Endothelial cell of umbilical vein (primary cell): ENCODE data around the gene SUGP1.

ENCODE experiments used
- EZH2 ChIP-seq: IDR thresholded peaks from 2 replicates; pipeline ENCODE4 v1.6.1; 2012; ENCODE audit warnings: borderline replicate concordance, low read depth, mild to moderate bottlenecking, moderate library complexity, low read length, inconsistent platforms; ENCODE audit not compliant: severe bottlenecking
- JUN ChIP-seq: IDR thresholded peaks from 2 replicates; pipeline ENCODE4 v1.6.1; 2011; ENCODE audit warnings: borderline replicate concordance, low read depth; ENCODE audit not compliant: insufficient read length, insufficient read depth
- POLR2A ChIP-seq: IDR thresholded peaks from 2 replicates; pipeline ENCODE4 v1.6.1; 2012; ENCODE audit warnings: low read depth, mild to moderate bottlenecking, control low read depth, low read length
- POLR2AphosphoS5 ChIP-seq: IDR thresholded peaks from 2 replicates; pipeline ENCODE4 v1.6.1; 2012; ENCODE audit warnings: low read depth, mild to moderate bottlenecking, control low read depth, low read length, moderate library complexity; ENCODE audit not compliant: insufficient read depth
- TF ChIP-seq, protein P1 (sequence below), 2 donors: IDR thresholded peaks; 1 replicate in 1 of 2; 2 replicates in 1 of 2; pipeline ENCODE4 v1.5.1; 2011; ENCODE audit warnings: low read length in 2 of 2, mild to moderate bottlenecking in 2 of 2, moderate library complexity in 2 of 2, control low read depth in 1 of 2, inconsistent platforms in 1 of 2, low read depth in 1 of 2; ENCODE audit not compliant: insufficient read depth in 1 of 2; ENCODE audit errors: extremely low read depth in 1 of 2
- TF ChIP-seq, protein P2 (sequence below): IDR thresholded peaks from 2 replicates; pipeline ENCODE4 v1.6.1; 2011; ENCODE audit not compliant: insufficient read depth, insufficient read length

DNA sequence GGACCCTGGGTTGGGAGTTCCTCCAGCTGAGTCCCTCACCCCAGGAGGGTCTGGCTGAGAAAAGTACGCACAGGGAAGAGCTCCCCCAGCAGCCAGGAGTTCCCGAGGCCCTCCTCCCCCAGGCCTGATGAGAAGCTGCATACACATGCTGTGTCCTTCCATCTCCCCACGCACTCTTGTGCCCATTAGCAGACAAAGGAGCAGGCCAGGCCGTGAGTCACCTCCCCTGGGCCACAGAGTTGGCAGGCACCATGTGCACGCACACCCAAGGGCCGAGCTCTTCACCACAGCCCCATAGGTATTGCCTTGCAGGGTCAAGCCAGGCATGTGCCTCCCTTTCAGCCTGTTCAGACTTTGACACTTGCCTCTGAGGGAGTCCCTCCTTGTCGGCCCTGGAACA lies 17.8 kb upstream of the SUGP1 start:
- TF ChIP-seq, protein P1, sequence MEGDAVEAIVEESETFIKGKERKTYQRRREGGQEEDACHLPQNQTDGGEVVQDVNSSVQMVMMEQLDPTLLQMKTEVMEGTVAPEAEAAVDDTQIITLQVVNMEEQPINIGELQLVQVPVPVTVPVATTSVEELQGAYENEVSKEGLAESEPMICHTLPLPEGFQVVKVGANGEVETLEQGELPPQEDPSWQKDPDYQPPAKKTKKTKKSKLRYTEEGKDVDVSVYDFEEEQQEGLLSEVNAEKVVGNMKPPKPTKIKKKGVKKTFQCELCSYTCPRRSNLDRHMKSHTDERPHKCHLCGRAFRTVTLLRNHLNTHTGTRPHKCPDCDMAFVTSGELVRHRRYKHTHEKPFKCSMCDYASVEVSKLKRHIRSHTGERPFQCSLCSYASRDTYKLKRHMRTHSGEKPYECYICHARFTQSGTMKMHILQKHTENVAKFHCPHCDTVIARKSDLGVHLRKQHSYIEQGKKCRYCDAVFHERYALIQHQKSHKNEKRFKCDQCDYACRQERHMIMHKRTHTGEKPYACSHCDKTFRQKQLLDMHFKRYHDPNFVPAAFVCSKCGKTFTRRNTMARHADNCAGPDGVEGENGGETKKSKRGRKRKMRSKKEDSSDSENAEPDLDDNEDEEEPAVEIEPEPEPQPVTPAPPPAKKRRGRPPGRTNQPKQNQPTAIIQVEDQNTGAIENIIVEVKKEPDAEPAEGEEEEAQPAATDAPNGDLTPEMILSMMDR (IDR thresholded peaks at IDR 0.05; ENCODE audit: extremely low read depth in 1 of 2, insufficient read depth in 1 of 2, low read depth in 1 of 2, low read length in 2 of 2) = no peak
- TF ChIP-seq, protein P2, sequence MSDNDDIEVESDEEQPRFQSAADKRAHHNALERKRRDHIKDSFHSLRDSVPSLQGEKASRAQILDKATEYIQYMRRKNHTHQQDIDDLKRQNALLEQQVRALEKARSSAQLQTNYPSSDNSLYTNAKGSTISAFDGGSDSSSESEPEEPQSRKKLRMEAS = no peak
- TF ChIP-seq POLR2AphosphoS5 (no peak), POLR2A (no peak), EZH2 (no peak), JUN (no peak)
